GM12874 (cell line): Measurements from ENCODE around the gene KLK8.

ENCODE experiments used
- TF ChIP-seq, protein P1 (sequence below): IDR thresholded peaks from 2 replicates; pipeline ENCODE4 v1.5.1; 2011; ENCODE audit warnings: low read depth, mild to moderate bottlenecking, control low read depth, low read length, moderate library complexity; ENCODE audit not compliant: insufficient read depth

Gene KLK8

DNA sequence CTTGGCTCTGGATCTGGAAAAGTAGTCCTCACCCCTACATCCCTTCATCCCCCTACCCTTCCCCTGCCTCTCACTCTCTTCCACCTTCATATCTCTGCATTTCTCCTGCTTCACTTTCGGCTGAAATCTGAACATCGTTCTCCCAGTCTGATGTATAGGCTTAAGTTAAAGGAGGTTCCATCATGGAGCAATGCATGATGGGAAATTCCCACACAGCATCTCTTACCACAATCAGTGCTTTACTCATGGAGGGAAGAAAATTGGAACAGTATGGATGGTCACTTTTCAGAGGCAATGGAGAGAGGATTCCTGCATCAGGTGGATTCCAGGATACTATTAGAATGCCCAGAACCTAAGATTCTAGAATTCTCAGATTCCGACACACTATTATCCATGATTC, 6.1 kb upstream of the KLK8 start:
- TF ChIP-seq, protein P1, sequence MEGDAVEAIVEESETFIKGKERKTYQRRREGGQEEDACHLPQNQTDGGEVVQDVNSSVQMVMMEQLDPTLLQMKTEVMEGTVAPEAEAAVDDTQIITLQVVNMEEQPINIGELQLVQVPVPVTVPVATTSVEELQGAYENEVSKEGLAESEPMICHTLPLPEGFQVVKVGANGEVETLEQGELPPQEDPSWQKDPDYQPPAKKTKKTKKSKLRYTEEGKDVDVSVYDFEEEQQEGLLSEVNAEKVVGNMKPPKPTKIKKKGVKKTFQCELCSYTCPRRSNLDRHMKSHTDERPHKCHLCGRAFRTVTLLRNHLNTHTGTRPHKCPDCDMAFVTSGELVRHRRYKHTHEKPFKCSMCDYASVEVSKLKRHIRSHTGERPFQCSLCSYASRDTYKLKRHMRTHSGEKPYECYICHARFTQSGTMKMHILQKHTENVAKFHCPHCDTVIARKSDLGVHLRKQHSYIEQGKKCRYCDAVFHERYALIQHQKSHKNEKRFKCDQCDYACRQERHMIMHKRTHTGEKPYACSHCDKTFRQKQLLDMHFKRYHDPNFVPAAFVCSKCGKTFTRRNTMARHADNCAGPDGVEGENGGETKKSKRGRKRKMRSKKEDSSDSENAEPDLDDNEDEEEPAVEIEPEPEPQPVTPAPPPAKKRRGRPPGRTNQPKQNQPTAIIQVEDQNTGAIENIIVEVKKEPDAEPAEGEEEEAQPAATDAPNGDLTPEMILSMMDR = no peak

DNA sequence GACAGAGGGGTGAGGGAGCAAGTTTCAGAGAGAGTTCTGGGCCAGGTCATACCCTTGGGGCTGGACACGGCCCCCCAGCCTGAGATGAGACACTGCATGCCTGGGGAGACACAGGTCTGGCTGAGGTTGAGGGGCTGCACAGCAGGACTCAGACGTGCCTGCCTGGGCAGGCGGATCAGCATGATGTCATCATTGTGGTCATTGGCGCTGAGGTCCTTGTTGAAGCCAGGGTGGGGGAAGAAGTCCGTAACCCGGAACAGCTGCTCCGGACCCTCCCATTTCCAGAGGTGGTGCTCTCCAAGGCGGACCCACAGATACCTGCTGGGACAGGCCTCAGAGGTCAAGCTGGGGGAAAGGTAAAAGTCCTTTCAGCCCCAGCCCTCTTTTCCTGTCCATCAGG, 5.0 kb upstream of the KLK8 start:
- TF ChIP-seq, protein P1 = no peak

DNA sequence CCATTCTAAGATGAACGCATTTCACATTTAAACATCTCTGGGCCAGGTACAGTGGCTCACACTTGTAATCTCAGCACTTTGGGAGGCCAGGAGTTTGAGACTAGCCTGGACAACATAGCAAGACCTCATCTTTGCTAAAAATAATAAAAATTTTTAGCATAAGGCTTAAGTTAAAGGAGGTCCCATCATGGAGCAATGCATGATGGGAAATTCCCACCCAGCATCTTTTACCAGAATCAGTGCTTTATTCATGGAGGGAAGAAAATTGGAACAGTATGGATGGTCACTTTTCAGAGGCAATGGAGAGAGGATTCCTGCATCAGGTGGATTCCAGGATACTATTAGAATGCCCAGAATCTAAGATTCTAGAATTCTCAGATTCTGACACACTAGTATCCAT, 3.8 kb upstream of the KLK8 start:
- TF ChIP-seq, protein P1 = no peak

DNA sequence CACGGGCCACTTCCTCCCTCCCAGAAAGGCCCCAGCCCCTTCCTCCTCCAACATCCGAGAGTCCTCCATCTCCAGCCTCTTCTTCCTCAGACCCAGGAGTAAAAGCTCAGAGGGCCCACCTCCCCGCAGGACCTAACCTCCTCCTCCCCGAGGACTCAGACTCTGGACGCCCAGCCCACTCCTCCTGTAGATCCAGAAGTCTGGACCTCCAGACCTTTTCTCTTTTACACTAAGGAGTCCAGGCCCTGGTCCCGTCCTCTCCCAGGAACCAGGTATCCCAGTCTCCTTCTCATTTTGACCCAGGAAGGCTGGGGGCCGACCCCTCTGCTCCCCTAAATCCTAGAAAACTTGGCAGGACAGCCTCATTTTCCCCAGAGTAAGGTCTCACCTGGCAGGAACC, 1.9 kb upstream of the KLK8 start:
- TF ChIP-seq, protein P1 = no peak

DNA sequence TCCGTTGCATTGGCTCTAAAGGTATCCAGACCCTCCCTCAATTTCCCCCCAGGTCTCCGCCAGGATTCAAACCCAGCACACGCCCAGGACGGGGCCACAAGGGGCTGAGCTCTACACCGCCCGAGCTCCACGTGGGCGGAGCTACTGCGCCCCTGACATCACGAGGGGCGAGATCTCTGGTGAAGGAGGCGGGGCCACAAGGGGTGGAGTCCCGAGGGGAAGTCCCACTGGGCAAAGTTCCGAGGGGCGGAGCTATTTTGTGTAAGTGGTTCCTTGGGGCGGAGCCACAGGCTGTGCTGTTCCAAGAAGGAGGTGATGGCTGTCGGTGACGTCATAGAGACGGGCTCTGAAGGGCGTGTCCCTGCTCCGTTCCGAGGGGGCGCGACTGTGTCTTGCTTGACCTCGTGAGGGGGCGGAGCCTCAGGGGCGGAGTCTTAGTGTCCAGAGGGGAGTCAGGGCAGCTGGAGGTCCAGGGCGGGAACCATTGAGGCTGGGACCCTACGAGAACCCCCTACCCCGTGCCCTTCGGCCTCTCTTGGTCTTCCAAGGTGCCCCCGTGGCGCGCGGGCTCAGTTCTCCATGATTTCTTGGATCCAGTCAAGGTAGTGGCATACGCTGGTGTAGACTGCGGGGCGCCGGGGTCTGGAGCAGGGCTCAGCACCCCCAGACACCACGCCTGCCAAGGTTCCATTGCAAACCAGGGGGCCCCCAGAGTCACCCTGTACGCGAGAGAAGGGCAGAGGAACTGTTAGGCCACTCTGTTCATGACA, 1.3 kb upstream of the KLK8 start:
- TF ChIP-seq, protein P1 = no peak

DNA sequence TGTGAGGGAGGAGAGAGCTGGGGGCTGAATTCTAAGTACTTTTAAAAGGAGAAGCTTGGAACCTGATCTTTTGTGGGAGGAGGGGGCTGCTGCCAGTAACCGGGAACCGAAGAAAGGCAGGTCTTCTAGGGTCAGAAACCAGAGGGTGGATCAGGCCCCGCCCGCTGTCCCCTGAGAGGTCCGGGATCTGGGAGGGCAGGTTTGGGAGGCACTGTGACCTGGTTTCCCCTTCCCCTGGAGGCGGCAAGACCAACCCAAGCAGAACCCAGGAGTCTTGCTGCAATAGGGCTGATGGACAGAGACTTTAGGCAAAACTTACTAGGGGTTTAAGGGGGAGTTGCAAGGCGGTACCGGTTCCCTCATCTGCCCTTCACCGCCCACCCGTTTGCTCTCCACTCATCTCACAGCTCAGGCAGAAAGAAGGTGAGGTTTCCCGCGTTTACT, 707 bp upstream of the KLK8 start:
- TF ChIP-seq, protein P1 = no peak

DNA sequence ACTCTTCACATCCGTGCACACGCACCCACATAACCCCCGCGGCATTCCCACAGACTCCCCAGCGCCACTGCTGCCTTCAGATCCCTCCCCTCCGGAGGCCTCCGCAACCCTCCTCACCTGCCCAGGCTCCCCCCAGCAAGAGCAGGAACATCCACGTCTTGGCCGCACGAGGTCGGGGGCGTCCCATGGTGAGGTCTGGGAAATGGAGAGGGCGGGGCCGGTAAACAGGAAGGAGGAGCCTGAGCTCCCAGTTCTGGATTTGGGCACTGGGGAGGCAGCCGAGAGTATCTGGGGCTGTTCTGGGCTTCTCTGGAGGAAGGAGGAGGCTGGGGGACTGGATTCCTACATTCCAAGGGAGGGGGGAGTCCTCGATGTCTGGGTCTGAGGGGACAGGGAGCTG, 423 bp downstream of the KLK8 start:
- TF ChIP-seq, protein P1 = no peak

DNA sequence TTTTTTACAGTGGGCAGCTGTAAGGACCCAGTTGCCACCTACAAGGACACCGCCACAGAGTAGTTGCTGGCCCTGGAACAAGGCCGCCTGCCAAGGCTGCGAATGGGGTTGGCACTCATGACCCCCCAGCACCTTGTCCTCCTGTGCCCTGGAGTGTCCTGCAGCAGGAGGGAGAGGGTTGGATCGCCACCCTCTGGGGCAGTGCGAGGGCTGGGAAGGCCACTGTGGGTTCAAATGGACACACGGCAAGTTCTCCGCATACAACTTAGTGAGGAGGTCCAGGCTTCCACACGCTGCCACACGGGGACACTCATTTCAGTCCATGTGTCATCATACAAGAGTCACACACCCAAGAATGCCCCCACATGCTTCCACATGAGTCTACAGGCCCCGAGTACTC, 978 bp downstream of the KLK8 start:
- TF ChIP-seq, protein P1 = no peak
